GM18867 (cell line): ENCODE data around the gene SIK3.

ENCODE experiments used
- ATAC-seq: cut with Tn5 transposase; IDR thresholded peaks from one replicate; pipeline ENCODE4 v1.9.1; 2021; ENCODE audit warnings: mild to moderate bottlenecking, moderate library complexity; ENCODE audit not compliant: unreplicated experiment

Gene SIK3

DNA sequence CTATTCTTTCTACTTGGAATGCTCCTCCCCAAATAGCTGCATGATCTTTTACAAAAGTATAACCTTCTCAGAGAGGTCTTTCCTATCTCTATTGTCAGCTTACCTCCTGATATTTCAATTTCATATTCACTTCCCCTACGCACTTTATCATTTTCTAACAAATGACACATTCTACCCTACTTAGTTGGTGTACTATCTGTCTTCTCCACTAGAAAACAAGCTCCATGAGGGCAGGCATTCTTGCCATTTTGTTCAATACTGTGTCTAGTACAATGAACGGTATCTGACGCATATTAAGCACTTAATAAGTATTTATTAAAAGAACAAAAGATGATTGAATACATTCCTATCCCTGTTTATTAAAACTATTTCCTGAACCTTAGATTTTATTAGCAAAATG lies 164.3 kb downstream of the SIK3 start:
- ATAC-seq = no peak

DNA sequence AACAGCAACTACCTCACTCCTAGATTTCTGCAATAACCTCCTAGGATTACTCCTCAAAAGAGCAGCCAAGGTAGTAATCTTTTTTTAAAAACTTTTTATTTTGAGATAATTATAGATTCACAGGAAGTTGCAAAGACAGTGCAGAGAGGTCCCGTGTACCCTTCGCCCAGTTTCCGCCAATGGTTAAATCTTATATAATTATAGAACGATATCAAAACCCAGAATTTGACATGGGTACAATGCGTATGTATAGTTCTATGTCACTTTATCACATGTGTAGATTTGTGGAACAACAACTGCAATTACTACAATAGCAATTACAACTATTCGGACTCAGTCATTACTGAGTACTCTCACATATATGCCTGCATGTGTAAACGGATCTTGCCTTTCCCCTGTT lies 166.0 kb downstream of the SIK3 start:
- ATAC-seq = no peak

DNA sequence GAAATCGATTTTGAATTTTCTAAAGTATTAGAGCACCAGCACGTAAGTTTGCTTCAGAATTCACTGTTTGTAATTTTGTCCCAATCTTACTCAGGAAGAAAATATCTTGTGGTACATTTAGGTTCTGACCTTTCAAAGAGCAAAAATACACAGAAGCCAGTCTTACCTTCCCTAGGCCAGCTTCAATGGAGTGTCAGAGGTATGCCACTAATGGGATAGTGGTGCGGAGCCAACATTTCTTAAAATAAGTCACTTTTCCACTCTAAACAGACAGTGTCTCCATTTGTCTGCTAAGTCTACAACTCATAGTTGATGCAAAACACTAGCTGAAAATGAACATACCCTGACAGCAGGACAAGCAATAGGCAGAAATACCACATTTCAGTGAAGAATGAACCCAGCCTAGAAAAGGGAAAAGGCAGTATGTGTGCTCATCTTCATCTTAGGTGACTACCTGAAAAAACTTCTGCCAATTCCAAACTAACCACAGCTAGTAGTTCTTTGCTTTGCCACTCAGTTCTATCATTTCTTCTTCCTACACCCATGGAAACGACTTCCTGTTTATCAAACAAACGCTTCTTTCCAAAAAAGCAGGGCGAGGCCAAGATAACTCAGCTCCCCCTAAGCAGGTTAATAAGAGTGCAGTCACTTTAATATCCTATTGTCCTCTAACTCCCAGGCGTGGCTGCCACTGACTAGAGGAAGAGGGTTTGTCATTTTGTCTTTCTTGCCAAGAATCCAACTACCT lies 166.8 kb downstream of the SIK3 start:
- ATAC-seq = no peak

DNA sequence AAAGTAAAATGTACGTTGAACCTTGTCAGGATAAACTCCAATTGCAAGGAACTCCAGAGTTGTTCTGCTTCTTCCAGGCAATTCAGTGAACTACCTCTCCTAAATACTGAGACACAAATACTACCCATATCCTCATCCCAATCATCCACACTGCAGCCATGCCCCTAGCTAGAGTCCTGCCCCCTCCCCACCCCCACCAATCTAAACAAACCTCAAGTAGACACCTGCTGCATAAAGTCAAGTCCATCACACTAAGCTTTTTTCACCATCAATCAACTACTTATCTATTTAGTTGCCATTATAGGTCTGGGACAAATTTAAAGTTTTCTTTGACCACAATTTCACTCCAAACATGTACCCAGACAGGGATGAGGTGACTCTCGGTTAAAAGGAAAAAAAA lies 167.6 kb downstream of the SIK3 start:
- no peak for ATAC-seq

DNA sequence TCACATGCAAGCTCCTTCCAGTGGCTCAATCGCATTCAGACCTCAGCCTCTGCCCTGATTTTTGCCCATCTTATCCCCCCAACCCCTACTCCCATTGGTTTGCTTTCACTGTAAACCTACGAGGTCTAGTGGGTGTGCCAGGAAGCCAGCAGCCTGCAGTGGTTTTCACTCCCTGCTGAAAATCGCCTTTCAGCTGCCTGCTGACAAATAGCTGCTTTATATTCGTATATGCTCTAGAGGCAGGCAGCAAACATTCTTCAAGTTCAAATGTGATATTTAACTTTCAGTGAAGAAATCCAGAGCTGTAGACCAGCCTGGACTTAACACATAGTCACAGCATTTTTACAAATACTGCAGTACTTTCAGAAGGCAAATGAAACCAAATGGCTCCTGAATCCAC lies 168.1 kb downstream of the SIK3 start:
- no peak for ATAC-seq

DNA sequence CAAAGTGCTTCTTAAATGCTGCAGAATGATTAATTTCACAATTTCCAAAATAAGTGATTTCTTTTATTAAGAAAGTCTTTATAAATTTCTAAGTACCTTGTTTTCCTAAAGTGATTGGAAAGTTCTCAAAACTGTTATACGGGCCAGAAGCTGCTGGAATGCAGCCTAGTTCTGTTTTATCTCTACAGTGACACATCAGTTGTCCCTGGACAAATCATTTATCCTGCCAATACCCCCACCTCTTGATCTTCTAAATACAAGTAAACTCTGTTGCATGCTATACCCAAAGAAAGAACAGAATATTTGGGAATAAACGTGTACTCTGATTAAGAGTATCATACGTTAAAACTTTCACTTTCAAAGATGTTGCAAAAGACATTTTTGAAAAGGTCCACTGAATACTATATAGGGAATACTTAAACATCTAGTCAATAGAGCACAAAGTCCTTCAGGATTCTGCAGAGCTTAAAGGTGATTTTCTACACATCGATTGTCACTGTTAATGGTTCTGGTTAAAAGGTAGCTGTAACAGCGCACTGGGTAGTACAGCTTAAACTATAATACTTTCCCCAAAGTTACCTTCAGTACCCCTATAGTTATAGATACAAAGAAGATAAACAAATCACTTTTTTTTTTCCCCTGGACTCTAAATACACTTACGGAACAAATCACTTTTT lies 168.7 kb downstream of the SIK3 start:
- ATAC-seq = no peak

DNA sequence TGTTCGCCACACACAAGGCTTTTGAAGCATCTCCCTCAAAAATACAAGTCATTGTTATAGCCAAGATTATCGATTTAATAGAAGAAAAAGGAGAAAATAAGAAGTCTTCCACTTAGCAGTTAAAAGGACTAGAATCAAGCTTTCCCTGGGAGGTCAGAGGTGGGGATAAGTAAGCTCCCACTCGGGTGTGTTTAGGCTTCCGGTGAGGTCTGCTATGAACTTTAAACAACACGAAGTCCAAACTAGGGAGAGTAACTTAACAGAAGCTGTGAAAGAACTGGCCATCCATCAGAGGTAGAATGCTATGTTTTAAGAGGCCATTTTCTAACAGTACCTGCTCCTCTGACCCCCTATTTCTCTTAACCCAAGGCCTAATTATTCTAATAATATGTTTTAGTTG lies 169.4 kb downstream of the SIK3 start:
- no peak for ATAC-seq

DNA sequence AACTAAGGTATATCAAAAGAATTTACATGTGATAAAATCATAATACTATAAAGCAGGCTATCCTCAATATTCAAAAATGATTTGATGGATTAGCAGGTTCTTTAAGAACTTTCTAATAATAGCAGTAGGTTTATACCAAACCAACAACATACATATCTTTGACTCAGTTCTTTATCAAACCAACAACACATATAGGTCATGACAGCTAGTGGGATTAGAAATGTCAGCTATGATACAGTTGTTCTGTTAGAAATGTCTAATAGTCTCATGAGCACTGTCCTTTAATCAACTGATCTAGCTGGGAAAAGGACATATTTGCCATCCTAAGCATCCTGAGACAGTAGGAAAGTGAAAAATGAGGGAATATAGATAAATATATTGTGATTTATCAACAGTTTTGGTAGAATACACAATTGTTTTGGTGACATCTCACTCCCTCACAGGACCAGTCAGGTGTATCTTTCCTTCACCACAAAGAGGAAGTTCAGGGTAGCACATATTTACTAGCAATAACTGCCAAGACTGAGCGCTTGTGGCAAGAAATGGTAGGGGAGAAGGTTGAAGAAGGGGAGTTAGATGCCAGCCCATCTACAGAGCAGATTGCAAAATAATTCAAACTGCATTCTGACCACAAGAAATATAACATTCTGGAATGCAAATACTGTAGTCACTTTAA lies 170.0 kb downstream of the SIK3 start:
- peak; percentile 72 for ATAC-seq

DNA sequence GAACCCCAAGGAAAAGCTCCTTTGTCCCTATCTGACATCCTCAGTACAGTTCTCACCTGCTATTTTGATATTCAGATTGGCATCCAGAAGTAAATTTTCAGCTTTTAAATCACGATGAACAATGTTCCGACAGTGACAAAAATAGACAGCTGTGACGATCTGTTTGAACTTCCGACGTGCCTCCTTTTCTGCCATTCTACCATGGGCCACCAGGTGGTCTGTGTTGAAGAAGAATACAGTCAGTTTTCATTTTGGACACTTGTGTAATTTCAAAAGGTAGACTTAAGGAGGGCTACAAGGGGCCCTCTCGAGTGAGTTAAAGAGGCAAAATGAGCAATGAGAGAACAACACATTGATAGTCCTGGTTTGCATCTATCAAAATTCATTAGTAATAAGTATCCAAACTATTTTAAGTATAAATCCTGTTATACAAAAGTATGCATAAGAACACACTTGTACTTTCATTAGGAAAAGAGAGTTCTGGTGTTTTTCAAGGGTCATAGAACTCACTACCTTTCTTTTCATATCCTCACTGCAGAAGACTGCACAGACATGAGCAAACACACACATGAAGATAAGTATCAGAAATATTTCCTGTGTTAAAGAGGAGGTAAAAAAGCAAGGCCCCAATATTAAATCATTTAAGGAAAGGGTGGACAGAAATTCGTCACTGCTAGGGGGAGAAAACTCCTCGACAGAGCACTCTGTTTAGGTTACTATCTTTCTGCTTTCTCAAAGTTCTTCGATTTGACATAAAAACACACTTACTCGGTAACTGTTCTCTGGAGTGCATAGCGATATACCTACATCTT lies 170.9 kb downstream of the SIK3 start:
- no peak for ATAC-seq

DNA sequence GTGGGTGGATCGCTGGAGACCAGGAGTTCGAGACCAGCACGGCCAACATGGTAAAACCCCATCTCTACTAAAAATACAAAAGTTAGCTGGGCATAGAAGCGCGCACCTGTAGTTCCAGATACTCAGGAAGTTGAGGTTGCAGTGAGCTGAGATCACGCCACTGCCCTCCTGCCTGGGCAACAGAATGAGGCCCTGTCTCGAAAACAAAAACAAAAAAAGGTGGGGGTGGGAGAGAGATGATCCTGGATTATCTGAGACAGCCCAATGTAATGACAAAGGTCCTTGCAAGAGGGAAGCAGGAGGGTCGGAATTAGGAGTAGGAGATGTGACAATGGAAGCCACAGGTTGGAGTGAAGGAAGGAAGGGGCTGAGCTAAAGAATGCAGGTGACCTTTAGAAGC lies 173.2 kb downstream of the SIK3 start:
- ATAC-seq = no peak

DNA sequence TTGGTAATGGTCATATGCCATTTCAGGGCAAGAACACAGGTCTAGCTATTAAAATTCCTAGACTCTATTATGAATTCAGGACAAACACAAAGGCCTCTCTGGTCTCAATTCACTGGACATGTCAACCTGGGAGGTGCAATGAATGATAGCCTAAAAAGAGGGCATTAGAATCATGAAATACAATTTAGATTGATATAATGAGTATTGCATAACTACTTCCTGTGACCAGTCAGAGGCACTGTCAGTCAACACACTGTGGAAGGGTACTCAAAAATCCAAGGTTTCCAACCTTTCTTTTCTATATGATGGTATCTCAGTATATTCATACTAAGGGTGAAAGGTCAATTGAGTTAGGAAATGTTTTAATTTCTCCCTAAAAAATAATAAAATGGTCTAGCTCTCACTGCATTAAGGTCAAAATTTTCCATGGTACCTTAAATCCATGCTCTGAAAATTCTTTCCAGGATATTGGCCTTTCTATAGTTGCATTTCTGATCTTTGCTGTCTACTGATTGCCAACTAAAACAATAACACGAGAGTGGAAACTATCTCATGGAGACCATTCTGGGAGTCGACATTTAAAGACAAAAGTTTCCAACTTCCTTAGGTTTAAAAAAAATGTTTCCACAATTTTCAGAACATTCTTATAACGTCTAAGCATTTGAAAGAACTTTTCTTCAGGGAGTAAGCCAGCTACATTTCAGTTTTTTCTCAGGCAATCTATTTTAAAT lies 179.1 kb downstream of the SIK3 start:
- no peak for ATAC-seq

DNA sequence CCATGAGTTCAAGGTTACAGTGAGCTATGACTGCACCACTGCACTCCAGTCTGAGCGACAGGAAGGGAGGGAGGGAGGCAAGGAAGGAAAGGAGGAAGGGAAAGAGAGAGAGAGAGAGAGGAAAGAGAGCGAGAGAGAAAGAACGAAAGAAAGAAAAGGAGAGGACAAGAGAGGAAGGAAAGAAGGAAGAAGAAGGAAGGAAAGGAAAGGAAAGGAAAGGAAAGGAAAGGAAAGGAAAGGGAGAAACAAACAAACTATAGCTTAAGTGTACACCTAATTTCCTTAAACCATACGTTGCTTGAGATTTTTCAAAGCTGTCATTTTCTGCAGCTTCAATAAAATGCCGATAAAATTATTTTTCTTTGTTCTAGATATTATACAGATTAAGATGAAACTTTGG lies 180.6 kb downstream of the SIK3 start:
- ATAC-seq = no peak

DNA sequence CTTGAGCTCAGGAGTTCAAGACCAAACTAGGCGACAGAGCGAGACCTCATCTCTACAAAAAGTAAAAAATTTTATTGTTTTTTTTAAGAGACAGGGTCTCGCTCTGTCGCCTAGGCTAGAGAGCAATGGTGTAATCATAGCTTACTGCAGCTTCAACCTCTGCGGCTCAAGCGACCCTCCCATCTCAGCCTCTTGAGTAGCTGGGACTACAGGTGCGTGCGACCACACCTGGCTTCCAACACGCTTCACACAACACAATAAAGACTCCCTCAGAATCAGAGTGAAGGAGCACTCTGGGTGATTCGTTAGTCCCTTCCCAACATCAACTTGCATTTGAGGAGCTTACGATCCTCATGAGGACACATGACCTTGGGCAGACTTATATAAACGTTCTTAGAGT lies 181.3 kb downstream of the SIK3 start:
- no peak for ATAC-seq

DNA sequence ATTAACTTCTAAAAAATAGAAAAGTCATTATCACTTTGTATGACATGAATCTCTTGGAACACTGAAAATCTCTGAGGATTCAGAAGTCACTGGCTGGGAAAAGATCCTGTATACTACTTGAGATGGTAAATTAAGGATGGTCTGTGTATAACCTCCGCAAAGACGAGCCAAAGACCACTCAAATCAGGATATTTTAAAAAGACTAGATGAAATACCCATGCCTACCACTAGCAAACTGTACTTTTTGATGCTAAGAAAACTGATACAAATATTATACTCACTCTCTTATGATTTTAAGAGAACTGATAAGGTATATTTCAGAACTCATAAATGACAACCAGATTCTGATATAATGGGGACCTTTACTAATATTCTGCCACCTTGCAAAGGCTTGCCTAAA lies 182.2 kb downstream of the SIK3 start:
- ATAC-seq = no peak

DNA sequence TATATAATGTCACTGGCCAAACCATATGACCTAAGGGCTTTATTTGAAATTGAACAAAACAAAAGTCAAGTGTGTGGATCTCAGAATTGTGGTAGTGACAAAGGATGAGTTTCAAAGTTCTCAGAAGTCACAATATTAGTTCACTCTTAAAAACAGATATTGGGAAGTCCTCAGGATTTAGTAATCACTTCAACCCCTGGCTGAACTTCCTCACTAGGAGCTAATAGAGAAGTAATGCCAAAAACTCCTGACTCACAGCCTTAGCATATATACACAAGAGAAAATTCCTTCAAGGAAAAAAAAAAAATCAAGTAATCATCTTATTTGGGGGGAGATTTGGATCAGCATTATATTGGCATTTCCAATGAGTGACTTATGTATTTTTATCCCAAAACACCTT lies 185.2 kb downstream of the SIK3 start:
- no peak for ATAC-seq

DNA sequence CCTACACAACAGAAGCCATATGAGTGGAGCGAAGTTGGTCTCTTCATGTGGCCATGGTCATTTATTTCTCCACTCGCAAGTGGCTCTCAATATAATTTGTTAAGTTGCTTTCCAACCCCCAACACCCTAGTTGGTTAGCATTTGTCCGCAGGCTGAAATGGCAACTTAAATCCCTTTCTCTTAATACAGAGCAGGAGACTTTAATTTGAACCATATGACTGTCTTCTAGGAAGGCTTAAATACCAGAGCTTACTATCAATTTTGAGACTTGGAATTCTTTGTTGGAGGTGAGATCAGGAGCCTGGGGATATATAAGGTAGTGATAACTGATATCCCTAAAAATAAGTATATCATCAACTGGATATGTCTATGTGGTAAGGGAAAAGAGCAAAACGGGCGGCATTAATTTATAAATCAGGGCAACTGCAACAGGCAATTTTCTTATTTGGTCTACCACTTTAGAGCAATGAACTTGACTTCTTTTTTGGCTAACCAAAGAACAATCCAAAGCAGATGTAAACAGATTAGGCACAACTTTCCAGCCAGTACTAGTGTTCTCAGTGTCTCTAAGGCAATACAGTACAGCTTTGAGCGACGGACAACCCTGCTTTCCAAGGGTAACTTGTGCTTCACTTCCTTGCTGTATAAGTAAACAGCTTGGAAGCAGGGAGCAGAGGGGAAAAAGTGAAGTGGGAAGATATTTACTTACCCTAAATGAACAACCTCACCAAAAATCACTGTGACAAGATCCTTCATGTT lies 186.1 kb downstream of the SIK3 start:
- no peak for ATAC-seq

DNA sequence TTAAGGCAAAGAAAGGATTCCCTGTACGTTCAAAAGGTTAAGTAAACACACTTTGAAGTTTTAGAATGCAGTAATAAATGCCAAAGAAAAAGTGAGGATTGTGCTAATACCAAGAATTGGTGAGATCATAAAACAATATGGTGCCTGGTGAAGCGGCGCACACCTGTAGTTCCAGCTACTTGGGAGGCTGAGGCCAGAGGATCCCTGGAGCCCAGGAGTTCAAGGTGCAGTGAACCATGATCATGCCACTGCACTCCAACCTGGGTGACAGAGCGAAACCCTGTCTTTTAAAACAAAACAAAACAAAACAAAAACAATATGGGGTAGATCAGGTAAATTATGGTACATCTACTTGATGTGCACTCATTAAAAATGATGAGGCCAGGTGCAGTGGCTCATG lies 187.4 kb downstream of the SIK3 start:
- no peak for ATAC-seq

DNA sequence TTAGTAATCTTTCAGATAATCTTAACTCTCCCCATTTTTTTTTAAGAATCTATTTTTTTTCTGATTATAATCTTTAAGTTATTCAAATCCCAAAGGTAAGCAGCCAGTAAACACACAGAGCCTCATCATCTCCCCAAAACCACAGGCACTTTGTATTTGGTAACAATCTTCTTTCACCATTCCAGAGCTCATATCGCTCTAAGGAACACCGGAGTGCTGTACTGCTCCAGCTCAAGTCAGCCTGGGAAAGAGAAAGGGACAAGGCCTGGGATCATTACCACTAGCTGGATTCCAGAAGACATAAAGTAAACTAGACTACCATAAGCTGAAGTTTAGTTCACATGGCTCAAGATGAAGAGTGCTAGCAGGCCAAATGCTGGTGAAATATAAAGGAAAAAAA lies 187.8 kb downstream of the SIK3 start:
- ATAC-seq = no peak

DNA sequence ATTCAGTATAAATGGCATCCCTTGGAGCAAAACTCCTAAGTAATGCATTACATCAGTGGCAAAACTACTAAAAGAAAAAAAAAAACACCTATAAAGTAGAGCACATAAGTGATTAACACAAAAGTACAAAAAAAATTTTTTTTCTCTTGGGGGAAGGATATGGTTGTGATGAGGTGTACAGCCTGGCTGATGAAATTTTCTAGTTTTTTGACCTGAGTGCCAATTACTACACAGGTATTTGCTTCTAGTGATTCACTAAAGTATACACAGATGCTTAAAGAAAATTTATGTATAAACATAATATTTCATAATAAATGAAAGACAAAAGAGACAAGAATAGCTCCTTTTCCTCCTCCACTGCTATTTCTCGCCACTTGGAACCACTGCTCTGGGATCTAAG lies 189.0 kb downstream of the SIK3 start:
- no peak for ATAC-seq

DNA sequence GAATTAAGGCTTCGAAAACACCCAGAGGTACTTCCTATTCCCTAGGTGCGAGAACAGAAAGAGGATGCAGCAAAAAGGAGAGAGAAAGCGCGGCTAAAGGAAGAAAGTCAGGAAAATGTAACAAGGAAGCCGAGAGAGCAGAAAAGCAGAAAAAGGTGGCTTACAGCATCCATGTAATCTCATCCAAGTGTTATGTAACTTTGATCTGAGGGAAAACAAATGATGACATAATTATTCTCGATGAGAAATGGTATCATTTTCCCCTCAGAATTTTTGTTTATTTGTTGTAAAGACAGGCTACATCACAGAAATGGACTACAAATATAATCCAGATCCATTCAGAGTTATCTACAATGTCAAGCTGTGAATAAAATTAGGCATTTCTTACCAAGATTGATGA lies 191.7 kb downstream of the SIK3 start:
- no peak for ATAC-seq
